GM21786 (cell line): Measurements from ENCODE around the gene PPP2R2C.

Source experiments
- ATAC-seq: cut with Tn5 transposase; IDR thresholded peaks from one replicate; pipeline ENCODE4 v1.9.1; 2021; ENCODE audit not compliant: unreplicated experiment

Gene PPP2R2C

DNA sequence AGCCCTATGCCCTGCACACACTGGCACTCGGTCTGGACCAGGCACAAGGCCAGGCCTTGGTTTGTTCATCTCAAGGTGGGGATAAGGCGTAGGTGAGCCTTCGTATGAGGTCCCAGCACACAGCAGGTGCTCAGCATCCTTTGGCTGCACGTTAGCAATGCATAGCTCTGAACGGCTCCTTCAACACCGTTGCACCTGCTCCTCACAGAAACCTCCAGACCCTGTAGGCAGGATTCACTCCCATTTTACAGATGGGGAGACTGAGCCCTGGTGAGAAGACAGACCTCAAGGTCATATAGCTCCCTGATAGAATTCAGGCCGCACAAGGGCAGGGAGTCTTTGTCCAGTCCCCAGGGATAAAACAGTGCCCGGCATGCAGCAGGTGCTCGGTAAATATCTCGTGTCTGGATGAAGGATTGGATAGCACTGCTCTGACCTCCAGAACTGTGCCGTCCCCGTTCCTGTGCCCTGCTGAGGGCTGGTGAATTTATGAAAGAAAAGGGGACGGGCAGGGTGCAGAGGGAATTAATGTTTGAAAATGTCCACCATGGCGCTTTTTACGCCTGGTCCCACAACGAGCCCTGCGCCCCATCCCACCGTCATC lies 2.4 kb downstream of the PPP2R2C start:
- no peak for ATAC-seq

DNA sequence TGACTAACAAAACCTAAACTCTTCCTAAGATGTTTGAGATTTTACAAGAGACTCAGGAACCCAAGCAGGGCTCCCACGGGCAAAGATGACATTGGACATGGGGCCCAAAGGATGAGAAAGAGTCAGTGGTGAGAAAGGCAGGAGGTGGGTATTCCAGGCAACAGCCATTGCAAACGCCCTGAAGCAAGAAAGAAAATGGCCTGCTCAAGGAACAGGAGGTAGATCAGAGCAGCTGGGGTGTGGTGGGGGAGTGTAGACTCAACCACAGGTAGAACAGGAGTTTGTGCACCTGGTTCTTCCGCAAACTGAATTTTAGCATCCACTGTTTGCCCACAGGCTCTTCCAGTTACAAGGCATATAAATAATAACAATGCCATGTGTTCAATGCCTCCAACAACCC lies 3.3 kb downstream of the PPP2R2C start:
- ATAC-seq: no peak

DNA sequence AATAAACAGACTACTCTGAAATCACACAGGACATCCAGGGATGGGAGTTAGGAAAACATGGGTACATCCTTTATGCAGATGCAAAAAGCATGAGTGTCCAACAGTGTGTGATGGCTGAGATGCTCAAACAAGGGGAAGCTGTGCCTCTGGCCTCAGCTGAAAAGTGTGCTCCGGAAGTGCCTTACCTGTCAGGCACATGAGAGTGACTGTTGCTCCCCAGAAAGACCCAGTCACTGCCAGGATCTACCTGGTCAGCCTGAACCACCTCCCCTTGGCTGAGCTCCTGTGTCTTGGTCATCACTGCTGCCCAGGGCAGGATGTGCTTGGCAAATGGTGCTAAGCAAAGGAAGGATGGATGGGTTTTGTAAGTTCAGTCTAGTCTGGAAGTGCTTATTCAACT lies 4.0 kb downstream of the PPP2R2C start:
- ATAC-seq: no peak

DNA sequence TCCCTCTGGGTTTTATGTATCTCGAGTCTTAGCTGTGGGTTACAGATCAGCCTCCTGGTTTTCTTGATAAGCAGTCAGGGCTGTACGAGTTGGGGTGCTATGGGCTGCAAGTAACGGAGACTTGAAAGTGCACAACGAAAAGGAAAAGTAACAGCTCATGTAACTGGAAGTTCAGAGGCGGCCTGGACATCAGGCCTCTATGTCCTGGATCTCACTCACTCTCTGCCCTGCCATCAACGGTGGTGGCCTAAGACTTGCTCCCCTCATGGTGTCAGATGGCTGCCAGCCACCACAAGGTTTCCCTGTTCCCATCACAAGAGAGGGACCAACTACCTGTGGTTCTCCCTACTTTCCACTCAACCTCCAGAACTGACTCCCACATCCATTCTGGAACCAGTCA lies 4.8 kb downstream of the PPP2R2C start:
- no peak for ATAC-seq

DNA sequence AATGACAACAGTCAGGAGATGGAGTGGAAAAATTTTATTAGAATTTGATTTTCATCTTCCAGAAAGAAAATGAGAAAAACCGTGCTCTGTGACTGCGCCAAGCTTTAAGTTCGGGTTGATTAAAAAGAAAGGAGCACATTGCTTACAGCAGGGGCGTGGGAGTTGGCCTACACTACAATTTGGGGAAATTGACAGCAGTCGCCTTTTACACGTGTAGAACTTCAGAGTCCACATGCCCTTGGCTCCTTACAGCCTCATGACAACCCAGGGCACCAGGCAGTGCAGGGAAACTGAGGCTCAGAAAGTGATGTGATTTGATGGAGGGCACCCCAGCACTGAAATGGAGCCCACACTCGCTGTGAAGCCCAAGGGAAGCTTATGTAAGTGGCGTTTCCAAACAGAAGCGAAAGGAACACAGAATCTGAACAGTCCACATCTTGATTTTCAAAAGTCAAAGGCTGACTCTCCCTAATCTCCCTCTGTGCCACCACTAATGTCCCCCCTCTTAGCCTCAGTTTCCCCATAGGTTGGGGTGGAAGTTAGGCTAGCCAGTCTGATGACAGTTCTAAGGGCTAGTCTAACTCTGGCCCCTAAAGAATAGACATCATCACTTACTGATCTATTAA lies 5.5 kb downstream of the PPP2R2C start:
- no peak for ATAC-seq

DNA sequence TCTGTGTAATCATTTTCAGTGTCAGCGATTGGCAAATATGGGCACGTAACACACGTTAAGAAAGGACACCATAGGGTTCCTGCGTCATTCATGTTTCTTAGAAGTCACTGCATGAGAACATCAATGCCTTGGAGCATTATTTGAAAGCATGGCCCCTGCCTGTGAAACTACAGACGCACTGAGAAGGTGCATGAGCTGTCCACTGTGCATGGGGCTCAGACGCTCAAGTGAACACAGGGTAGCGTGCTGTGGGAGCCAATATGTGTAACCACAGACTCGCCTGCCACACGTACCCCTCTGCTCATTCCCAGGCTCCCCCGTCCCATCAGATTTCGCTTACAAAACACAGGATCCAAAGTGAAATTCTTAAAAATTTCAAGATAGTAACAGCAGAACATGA lies 6.5 kb downstream of the PPP2R2C start:
- no peak for ATAC-seq

DNA sequence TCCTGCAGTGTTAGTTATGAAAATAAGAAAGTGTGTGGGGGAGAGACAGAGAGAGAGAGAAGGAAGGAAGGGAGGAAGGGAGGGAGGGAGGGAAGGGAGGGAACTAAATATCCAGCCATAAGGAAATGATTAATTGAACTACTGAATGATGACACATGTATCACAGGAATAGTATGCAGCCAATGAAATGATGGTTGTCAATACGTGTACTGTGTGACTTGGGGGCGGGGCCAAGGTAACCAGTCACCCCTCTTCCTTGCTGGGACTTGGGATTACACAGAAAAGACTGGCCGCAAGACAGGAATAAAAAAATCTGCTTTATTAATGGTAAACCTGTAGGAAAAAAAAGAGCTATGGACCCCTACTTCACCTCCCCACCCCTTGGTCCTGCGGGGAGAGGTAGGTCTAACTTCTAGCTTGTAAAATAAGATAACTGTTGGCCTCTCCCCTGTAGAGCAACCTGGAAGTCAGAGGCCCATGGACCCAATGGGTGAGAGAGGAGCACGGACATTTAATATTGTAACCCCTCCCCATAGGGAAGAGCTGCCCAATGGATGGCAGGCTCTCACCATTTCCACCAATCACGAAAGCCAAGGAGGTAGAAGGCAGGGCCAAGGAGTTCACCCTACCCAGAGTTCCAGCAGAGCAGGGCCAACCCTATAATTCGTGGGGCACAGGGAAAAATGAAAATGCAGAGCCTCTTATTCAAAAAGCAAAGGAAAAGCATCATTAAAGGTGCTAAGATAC lies 7.4 kb downstream of the PPP2R2C start:
- ATAC-seq: no peak

DNA sequence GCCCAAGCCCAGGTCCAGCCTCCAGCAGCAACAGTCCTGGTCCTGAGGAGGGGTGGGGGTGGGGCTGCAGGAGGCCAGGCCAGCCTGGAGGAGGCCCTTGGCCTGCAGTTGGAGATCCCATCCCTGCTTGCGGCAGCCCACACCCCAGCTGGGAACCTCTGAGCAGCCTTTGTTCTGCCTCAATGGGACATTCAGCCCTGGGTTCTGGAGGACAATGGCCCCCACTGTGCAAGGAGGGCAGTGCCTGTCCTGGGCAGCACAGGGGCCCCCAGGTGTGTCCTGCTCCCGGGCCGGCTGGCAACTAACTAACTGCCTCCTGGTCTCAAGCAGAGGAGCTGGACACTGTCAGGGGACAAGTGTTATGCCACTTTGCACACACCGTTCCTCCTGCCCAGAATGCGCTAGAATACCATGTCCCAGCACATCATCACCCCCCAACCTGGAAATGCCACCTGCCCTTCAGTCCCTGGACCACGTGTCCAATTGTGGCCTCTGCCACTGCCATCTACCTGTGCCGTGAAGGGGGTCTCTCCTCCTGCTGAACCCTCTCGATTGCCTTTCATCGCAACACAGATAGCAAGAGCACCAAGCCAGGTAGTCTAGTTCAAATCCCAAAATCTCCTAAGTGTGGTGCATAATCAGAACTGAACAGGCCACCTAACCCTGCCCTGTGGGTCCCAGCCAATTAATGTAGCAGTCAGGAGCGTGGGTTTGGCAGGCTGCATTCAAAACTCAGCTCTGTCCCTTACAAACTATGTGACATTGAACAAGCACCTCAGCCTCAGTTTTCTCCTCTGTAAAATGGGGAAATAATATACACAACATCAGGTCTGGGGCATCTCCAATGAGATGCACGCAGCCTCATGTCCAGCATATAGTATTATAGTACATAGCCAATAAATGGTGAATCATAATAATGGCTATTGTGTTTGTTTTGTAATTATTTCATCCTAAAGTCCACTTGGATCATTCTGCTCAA lies 8.8 kb downstream of the PPP2R2C start:
- no peak for ATAC-seq

DNA sequence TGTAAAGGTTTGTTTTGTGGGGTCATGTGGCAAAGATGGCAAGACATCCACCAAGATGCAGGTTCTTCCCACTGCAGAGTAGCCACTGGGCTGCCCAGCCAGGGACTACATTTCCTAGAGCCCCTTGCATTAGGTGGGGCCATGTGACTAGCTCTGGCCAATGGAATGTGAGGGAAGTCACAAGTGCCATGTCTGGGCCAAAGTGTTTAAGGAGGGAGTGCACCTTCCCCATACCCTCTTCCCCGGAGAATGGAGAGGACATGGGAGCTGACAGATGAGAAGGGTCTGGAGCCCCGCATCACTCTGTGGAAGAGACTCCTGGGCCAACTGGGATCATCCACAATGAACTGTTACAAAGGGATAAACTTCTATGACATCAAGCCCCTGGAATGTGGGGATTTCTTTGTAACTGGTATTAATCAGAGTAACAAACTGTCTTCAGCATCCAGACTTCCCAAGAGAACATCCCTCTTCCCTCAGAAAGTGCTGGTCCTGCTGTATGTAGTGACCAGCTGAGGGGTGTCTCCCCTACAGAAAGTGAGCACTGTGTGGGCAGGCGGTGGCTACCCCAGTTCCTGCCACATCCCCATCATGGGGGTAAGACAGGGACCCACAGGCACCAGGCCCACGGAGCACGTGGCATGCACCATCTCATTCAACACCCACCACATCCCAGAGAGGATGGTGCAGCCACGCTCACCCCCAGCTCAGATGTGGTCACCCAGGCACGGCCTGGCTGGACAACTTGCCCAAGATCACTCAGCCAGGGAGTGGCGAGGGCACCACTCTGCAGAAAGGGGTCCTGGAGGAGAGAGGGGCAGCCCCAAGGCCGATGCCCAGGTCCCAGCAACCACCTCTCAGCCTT lies 10.9 kb downstream of the PPP2R2C start:
- no peak for ATAC-seq

DNA sequence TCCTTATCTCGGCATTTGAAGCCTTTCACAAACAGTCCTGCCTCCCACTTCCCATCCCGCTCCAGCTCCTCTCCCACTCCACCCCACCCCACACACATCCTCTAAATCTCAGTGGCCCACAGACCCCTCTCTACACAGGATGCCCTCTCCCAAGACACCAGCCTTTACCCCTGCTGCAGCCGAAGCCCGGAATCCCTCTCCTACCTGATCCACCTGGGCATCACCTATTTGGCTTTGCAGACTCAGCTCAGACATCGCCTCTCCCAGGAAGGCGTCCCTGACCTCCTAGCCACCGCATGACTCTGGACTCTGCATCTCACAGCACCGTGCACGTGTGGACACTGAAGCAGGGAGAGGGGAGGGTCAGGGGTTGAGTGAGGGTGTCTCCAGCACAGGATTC lies 11.5 kb downstream of the PPP2R2C start:
- ATAC-seq: no peak

DNA sequence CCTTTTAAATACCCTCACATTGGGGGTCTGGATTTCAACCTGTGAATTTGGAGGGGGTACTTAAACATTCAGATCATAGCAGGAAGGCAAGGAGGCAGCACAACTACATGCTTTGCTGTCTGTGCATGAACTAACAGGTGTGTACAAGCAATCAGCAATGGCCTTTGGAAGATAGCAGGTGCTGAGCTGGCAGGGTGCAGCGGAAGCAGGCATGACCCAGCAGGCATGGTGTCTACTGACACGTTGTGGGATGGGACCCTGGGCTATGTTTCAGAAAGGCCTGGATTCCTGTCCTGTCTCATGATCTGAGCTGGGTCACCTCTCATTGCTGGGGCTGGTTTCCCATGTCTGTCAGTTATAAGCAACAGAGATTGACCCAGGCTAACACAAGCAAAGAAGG lies 13.9 kb downstream of the PPP2R2C start:
- no peak for ATAC-seq

DNA sequence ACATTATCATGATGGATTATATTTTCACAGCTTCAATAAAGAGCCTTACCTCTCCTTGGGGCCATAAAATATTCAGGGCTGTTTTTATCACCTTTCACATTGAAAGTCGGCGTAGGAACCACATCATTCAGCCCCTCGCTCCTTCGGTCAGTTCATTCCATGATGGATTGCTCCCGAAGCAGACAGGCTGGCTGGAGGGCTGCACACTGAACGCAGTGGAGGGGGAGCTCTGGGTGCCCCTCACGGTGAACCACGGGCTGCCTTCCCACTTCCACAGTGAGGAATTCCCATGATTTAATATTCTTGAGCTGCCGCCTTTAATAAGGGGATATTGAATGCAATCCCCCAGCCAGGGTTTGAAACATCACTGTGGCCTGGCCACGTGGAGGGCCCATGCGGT lies 16.0 kb downstream of the PPP2R2C start:
- no peak for ATAC-seq

DNA sequence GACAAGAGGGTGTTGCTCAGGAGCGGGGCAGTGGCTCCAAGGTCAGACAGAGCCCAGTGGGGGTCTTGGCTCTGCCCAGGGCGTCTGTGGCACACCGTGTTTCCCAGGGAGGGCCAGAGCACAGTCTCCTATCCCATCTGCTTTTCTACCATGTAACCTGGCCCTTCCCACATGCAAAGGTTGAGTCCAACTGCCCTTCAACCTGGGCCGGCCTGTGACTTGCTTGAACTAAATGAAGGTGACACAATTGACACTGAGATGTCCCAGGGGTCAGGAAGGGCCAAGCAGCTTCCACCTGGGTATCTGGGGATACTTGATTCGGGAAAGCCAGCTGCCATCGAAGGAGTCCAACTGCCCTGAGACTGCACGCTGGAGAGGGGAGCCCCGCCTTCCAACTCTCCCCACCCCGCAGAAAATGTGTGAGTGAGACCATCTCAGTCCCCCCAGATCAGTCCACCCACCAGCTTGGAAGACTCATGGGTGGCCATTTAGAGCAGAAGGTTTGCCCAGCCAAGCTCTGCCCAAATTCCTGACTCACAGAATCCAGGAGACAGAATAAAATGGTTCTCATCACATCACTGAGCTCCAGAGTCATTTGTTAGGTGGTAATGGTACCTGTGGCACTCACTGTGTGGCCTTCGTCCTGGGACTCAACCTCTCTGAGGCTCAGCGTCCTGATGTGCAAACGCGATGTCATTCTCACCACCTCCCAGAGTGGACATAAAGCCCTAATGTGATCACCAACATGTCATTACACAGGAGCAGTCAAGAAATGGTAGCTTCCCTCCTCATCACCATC lies 18.1 kb downstream of the PPP2R2C start:
- no peak for ATAC-seq

DNA sequence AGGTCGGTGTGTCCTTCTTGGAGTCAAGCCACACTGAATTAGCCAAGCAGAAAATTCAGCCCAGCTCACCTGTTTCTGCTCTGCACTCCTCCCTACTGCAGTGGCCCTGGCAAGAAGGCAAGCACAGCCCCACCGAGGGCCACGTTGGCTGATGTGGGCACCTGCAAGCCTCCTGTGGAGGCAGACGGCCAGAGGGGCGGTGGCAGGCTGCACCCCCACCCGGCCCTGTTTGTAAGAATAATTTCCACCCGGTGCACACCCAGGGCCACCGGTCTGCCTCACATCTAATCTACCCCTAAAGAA lies 18.8 kb downstream of the PPP2R2C start:
- no peak for ATAC-seq

DNA sequence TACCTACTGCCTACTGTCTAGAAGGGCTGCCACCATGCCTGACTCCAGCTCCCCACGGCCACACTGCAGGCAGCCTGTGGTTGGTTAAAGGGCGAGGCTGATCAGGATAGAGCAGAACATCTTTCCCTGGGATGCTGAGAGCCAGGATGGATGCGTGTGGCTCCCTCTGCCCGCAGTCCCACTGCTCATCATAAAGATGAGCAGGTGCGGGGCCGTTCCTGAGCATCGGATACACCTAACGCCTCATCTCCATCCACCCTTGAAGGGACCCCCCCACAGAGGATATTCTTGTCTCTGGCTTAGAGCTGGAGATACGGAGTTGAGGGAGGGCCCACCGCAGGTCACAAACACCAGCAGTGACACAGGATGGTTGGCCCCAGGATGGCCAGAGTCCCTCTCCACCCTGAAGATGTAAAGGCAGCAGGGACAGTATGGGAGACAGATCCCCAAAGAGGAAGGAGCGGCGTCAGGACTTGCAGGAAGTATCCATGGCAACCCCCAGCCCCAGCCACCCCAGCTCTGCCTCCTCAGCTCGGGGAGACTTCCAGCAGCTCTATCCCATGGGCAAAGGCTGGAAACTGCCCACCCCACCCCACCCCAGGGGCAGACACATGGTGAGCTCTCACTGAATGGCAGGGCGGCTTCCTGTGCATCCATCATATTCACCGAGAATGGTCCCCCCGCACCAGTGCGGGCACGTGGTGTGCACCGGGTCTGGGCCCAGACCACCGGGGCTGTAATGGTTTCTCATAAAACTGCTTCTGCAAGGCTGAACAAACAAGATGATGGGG lies 19.3 kb downstream of the PPP2R2C start:
- no peak for ATAC-seq

DNA sequence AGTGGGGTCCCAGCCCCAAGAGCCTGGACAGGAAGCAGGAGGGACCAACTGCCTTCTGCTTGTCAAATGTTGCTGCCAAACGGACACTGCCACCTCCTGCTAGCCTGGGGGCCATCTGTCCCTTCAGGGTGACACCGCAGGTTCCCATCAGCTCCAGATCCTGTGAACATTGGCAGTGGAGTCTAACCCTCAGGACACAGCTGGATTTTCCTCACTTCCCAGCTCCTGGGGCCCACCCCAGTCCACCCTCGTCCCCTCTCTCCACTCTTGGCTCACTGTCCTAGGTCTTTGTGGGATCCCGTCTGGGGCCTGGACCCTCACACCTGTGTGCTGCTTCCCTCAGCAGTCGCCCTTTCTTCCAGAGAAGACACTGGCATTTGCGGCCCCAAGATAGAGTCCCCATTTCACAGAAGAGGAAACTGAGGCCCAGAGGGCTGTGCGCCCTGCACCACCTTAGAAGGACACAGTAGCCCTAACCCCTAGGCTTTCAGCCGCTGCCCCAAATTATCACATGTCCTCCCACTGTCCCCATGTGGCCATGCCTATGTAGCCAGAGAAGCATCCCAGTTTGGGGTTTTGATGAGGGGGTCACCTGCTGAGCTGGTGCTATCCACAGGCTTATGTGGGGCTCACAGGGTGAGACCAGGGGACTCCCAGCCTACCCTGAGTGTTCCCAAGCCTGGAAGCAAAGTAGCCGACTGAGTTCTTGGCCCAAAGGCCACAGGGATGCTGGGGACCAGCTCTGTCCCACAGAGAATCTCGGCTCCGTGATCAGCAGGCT lies 20.1 kb downstream of the PPP2R2C start:
- ATAC-seq: no peak

DNA sequence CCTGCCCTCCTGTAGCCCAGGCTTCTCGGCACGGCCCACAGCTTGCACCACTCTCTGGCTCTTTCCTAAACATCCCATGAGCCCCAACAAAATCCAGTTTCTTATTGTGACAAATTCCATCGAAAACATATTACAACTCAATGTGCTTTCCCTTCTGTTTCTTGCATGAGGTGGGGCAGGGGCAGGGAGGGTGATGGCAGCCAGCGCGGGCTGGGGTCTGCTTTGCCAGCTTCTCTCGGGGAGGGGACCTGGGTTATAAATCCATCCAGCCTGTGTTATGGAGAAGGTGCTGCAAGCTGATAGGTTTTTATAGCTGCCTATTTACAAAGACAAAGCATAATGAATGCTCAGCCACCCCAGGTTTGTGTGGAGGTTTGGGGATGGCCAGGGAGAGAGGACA lies 21.1 kb downstream of the PPP2R2C start:
- no peak for ATAC-seq

DNA sequence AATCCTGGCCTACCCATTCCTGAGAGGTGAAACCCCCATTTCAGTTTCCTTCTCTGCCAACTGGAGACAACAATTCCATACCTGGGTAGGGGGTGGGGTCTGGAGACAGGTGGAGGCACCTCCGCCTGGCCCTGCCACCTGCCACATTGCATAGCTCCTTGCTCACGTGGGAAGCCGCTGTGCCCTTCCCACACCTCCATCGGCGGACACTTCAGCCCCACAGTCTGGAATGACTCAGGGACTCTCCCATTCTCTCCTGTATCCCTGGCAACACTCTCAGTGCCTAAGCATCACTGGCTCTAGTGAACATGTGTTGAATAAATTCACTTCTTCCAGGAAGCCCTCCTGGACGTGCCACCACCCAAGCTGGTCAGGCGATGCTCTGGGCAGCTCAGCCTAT lies 21.7 kb downstream of the PPP2R2C start:
- no peak for ATAC-seq
